ENCODE data around the gene SIRT2. TPM values are rescaled to one million over a fixed set of nuclear protein-coding genes. Genes with fewer than 3 reads are reported as not detected.
"Not testable (repeated sequence)": the region's sequence is repeated elsewhere in the genome, so short reads cannot be mapped to it uniquely, and the experiment has no call there.

The SIRT2 gene
- total RNA-seq, 1 donor from 2014 or later = 62.3 TPM

GRCh38 chr19:38830039-38830733, 69.2 kb downstream of the SIRT2 start:
- DNase-seq (ENCODE audit: low read depth in 2 of 2) = no peak

- not testable (repeated sequence) for DNase-seq (ENCODE audit: low read depth in 2 of 2)
Measured at GRCh38 chr19:38829203-38829602, 70.2 kb downstream of the SIRT2 start.

Other genes with a start within 250 kb of the SIRT2 start
- 0.13 TPM in 1 of 2 replicates, not detected in the other for gene CAPN12, start 155.1 kb downstream of the SIRT2 start, total RNA-seq
- gene LGALS7, start 126.1 kb downstream of the SIRT2 start, total RNA-seq = not detected in 2 replicates
- gene LGALS7B, start 110.4 kb downstream of the SIRT2 start, total RNA-seq = 0.39 TPM in 1 of 2 replicates, not detected in the other
- gene LGALS4, start 86.7 kb downstream of the SIRT2 start, total RNA-seq = not detected in 2 replicates
- 50.5 and 59.9 TPM in 2 replicates for gene ECH1, start 67.8 kb downstream of the SIRT2 start, total RNA-seq
- 263 and 288 TPM in 2 replicates for gene HNRNPL, start 49.6 kb downstream of the SIRT2 start, total RNA-seq
- gene RINL, start 21.3 kb downstream of the SIRT2 start, total RNA-seq = 8.1 and 10.1 TPM in 2 replicates
- gene NFKBIB, start 351 bp upstream of the SIRT2 start, total RNA-seq = 8.0 and 15.3 TPM in 2 replicates
- gene CCER2, start 12.6 kb upstream of the SIRT2 start, total RNA-seq = 0.13 TPM in 1 of 2 replicates, not detected in the other
- 17.2 and 18.3 TPM in 2 replicates for gene SARS2, start 31.1 kb upstream of the SIRT2 start, total RNA-seq
- gene MRPS12, start 31.3 kb upstream of the SIRT2 start, total RNA-seq = 46.6 and 50.1 TPM in 2 replicates
- gene FBXO17, start 76.1 kb upstream of the SIRT2 start, total RNA-seq = 13.6 and 29.0 TPM in 2 replicates
- gene FBXO27, start 132.9 kb upstream of the SIRT2 start, total RNA-seq = 0.77 and 1.0 TPM in 2 replicates
- not detected in 2 replicates for gene ACP7, start 184.8 kb upstream of the SIRT2 start, total RNA-seq
- 4.2 and 6.1 TPM in 2 replicates for gene PAK4, start 226.2 kb upstream of the SIRT2 start, total RNA-seq

Measured in dermis microvascular lymphatic vessel endothelial cell (primary cell).